ENCODE results near the gene ANKEF1.

ANKEF1 gene

DNA sequence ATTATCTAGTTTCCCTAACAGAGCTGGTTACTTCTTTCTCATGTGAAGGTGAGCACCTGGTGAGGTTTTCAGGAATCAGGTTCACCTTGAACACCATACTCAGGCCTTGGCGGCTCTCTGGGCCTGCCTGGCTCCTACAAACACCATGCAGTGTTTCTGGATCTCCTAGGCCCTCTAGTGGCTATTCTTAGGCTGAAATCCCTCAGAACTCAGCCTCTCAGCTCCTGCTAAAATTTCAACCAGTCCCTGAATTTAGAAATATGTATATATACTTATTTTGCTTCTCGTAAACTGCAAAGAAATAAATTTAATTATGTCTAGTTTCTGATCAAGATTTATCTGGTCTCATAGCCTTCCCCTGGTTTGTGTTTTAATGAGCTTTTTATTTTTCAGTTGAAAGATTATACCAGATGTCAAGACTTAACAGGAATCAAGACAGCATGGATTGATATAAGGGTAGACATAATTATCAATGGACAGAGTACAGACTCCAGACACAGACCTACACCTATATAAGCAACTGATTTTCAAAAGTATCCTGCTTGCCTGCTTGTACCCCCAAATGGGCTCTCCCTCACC, 55.9 kb downstream of the ANKEF1 start:
- DNase-seq, result no peak

DNA sequence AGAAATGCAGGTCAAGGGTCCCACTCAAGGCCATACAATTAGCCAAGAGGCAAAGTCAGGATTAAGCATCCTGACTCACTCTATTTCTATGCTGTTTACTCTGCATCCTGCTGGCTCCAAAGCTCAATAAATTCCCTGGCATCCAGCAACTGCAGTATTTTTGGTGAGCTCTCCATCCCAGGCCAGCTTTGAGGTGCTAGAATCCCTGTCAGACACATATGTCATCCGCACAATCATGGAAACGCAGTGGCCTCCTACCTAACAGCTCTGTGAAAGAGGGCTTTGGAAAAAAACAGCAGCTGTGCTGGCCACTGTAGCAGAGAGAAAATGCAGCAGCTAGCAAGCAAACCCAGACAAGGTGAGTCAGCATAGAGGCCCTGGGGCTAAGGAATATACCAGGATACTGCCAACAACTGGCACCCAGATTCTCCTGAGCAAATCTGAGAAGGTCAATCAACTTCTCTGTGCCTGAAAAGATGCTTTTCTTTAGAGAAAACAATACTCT, 58.4 kb downstream of the ANKEF1 start:
- no peak for DNase-seq

DNA sequence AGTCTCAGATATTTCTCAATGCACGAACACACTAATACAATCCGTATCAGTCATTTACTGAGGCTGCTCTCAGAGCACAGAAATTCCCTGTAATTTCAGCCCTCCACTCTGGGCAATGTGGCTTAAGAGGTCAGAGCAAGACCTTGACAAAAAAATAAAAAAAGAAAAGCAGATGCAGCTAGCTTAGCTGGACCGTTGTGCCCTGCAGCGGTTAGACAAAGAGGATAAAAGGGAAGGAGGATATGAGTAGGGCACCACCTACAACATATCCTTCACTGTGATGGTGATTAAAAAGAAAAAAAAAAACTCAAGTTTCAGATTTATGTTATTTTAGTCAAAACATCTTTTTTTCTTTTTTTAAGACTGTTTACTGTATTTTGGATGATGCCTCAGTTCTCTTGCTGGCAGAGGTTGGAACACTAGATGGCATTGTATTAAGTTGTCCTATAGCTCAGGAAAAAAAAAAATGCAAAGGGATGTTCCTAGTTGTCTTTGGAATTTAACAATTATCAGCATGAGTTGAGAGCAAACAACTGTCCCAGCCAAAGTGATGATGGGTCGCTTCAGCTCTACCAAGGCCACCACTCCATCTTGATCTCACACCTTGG, 59.9 kb downstream of the ANKEF1 start:
- DNase-seq, result no peak

GRCh38 chr20:10096790-10097189, 62.0 kb downstream of the ANKEF1 start:
- DNase-seq, result no peak

- no peak for DNase-seq
Observed at GRCh38 chr20:10105046-10105445, 70.3 kb downstream of the ANKEF1 start.
